Epithelial cell of esophagus (primary cell): ENCODE results near the gene KATNAL1.
"Not testable (repeated sequence)": the region's sequence is repeated elsewhere in the genome, so short reads cannot be mapped to it uniquely, and the experiment has no call there.

Source experiments
- DNase-seq: peaks from one replicate; pipeline ENCODE4 v3.0.0; 2010; ENCODE audit warnings: low read depth
- H3K4me3 ChIP-seq: 2 replicates; pipeline ENCODE4 v1.5.1; 2011; ENCODE audit warnings: mild to moderate bottlenecking, low read length, control low read depth
- TF ChIP-seq, protein P1 (sequence below): IDR thresholded peaks from 2 replicates; pipeline ENCODE4 v1.5.1; 2011; ENCODE audit warnings: low read depth, mild to moderate bottlenecking, low read length, control low read depth, inconsistent platforms; ENCODE audit not compliant: insufficient read depth; ENCODE audit errors: missing control alignments

The KATNAL1 gene

DNA sequence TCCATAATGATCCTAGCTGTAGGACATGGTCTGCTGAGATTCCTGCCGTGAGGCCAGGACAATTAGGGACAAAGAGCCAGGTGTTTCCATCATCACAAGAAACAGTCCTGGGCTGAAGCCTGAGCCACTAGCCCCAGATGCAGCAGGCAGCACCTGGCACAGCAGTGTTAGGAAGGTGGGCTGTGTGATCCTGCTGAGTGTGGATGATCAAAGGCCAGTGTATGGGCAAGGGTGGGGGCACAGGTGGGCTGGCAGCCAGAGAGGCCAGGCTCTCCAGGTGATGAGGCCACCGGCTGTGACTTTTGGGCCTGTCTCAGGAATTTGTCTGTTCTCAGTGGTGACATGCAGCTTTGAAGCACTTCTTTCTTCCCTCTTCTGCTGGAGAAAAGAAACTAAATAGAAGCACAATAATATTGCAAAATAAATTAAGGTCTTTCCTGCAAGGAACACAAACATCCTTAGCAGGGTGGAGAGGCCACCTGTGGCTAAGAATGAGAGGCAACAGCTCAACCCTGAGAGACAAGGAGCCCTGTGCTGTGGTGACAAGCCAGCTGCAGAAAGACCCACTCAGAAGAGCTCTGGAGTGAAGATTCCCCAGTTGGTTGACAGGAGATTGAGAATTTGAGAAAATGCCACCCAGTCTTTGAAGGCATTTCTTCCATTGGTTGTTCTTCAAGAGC is 127.6 kb downstream of the KATNAL1 start:
- H3K4me3 ChIP-seq, result no peak overlapping the region
- no peak for DNase-seq
- TF ChIP-seq, protein P1, sequence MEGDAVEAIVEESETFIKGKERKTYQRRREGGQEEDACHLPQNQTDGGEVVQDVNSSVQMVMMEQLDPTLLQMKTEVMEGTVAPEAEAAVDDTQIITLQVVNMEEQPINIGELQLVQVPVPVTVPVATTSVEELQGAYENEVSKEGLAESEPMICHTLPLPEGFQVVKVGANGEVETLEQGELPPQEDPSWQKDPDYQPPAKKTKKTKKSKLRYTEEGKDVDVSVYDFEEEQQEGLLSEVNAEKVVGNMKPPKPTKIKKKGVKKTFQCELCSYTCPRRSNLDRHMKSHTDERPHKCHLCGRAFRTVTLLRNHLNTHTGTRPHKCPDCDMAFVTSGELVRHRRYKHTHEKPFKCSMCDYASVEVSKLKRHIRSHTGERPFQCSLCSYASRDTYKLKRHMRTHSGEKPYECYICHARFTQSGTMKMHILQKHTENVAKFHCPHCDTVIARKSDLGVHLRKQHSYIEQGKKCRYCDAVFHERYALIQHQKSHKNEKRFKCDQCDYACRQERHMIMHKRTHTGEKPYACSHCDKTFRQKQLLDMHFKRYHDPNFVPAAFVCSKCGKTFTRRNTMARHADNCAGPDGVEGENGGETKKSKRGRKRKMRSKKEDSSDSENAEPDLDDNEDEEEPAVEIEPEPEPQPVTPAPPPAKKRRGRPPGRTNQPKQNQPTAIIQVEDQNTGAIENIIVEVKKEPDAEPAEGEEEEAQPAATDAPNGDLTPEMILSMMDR, result no peak

GRCh38 chr13:30178976-30179375 is 128.4 kb downstream of the KATNAL1 start:
- no peak overlapping the region for H3K4me3 ChIP-seq
- TF ChIP-seq, protein P1, result no peak
- DNase-seq, result no peak

- no peak for DNase-seq
- H3K4me3 ChIP-seq, result no peak overlapping the region
- TF ChIP-seq, protein P1, result no peak
These were observed 132.2 kb downstream of the KATNAL1 start for GRCh38 chr13:30175166-30175565.

DNA sequence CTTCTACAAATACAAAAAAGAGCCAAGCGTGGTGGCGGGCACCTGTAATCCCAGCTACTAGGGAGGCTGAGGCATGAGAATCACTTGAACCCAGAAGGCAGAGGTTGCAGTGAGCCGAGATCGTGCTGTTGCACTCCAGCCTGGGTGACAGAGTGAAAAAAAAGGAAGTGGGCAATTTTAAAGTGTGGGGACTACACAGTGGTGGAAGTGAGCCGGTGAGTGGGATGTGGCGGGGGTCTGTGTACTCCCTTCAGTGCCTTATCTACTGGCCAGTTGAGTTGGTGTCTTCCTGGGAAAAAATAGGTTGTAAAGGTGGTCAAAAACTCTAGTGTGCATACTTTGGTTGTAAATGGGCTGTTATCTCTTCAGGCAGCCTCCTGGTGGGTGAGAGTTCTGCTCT is 133.1 kb downstream of the KATNAL1 start:
- H3K4me3 ChIP-seq, DNase-seq: not testable (repeated sequence)

DNA sequence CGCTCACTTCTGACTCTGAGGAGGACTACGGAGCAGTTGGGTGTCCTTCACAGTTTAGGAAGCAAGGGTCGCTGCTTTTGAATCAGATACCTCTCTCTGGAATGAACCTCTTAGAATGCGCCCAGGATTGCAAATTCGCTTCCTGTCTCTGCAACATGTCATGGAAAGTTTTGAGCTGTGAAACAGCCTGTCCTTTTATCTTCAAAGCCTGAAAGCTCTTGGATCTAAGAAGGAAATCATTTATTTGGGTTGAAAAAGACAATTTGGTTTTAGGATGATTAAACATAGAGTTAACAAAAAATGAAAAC is 134.1 kb downstream of the KATNAL1 start:
- DNase-seq, result no peak
- no peak overlapping the region for H3K4me3 ChIP-seq
- TF ChIP-seq, protein P1, result no peak

- no peak overlapping the region for H3K4me3 ChIP-seq
- TF ChIP-seq, protein P1, result no peak
These were observed 134.6 kb downstream of the KATNAL1 start for GRCh38 chr13:30172593-30173302.

DNA sequence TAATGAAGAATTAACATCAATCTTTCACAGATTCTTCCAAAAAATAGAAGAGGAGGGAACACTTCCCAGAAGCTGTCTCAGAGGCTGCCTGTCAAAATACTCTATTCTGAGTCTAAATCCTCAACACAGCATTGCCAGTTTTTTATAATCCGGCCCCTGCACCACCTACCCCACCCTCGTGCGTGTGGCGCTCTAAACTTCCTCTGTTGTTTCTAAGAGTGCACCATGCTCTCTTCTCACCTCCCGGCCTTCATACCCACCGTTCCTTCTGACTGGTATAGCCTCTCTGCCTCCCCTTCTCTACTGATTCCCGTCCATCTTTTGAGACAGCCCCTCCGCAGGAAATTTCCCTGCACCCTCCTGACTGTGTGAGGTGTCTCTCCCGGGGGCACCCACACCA is 136.8 kb downstream of the KATNAL1 start:
- no peak overlapping the region for H3K4me3 ChIP-seq
- no peak for DNase-seq
- TF ChIP-seq, protein P1, result no peak

More at GRCh38 chr13:30172593-30173302, 134.6 kb downstream of the KATNAL1 start:
- no peak for DNase-seq
